ENCODE results near the gene PROK1. TPM values are rescaled to one million over a fixed set of nuclear protein-coding genes. Genes with fewer than 3 reads are reported as not detected.

Gene PROK1
- total RNA-seq, 6 donors from 2014 or later: 0.33 TPM; not detected in 5

- ATAC-seq (ENCODE audit: low FRiP score in 2 of 2) (peak in 1 of 2 donors; percentile 27), DNase-seq (peak in 1 of 2 donors; percentile 36)
- no peaks in the 10 kb centered on the region for H3K36me3 ChIP-seq
- H3K27me3 ChIP-seq: no peaks in the 10 kb centered on the region
- peaks cover 0 to 15% (median 6%) of the 10 kb centered on the region in 4 donors for H3K4me1 ChIP-seq
- 70 to 72% methylated on average over 7 to 8 of the region's 8 CpGs for WGBS, 2 donors
- no peak overlapping the region for H3K27ac ChIP-seq
- no peaks in the 10 kb centered on the region for H3K9me3 ChIP-seq
- TF ChIP-seq, protein P1, sequence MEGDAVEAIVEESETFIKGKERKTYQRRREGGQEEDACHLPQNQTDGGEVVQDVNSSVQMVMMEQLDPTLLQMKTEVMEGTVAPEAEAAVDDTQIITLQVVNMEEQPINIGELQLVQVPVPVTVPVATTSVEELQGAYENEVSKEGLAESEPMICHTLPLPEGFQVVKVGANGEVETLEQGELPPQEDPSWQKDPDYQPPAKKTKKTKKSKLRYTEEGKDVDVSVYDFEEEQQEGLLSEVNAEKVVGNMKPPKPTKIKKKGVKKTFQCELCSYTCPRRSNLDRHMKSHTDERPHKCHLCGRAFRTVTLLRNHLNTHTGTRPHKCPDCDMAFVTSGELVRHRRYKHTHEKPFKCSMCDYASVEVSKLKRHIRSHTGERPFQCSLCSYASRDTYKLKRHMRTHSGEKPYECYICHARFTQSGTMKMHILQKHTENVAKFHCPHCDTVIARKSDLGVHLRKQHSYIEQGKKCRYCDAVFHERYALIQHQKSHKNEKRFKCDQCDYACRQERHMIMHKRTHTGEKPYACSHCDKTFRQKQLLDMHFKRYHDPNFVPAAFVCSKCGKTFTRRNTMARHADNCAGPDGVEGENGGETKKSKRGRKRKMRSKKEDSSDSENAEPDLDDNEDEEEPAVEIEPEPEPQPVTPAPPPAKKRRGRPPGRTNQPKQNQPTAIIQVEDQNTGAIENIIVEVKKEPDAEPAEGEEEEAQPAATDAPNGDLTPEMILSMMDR (IDR thresholded peaks at IDR 0.05): no peak
- TF ChIP-seq POLR2AphosphoS5 (IDR thresholded peaks at IDR 0.05) (no peak), EP300 (IDR thresholded peaks at IDR 0.05) (no peak), POLR2A (IDR thresholded peaks at IDR 0.05) (no peak)
- no peak overlapping the region for H3K4me3 ChIP-seq
Observed at GRCh38 chr1:110466646-110467280, 15.8 kb downstream of the PROK1 start.

GRCh38 chr1:110471131-110471530 is 20.2 kb downstream of the PROK1 start:
- 71 to 81% methylated on average over 3 of the region's 3 CpGs for WGBS, 2 donors
- H3K27ac ChIP-seq: no peak overlapping the region
- no peak overlapping the region for H3K4me3 ChIP-seq
- H3K9me3 ChIP-seq: no peaks in the 10 kb centered on the region
- no peak for DNase-seq
- no peaks in the 10 kb centered on the region for H3K36me3 ChIP-seq
- TF ChIP-seq POLR2AphosphoS5 (IDR thresholded peaks at IDR 0.05): no peak
- TF ChIP-seq, protein P1 (IDR thresholded peaks at IDR 0.05): no peak
- no peak for TF ChIP-seq EP300 (IDR thresholded peaks at IDR 0.05)
- TF ChIP-seq POLR2A (IDR thresholded peaks at IDR 0.05): no peak
- peaks cover 0 to 8% (median 3%) of the 10 kb centered on the region in 4 donors for H3K4me1 ChIP-seq
- ATAC-seq (ENCODE audit: low FRiP score in 2 of 2): no peak
- H3K27me3 ChIP-seq: no peaks in the 10 kb centered on the region

GRCh38 chr1:110472546-110472945 is 21.6 kb downstream of the PROK1 start:
- H3K9me3 ChIP-seq: no peaks in the 10 kb centered on the region
- ATAC-seq (ENCODE audit: low FRiP score in 2 of 2) (no peak), DNase-seq (no peak)
- no peaks in the 10 kb centered on the region for H3K27me3 ChIP-seq
- WGBS, 2 donors: 72 to 80% methylated on average over 7 to 10 of the region's 10 CpGs
- no peak overlapping the region for H3K4me3 ChIP-seq
- no peaks in the 10 kb centered on the region for H3K36me3 ChIP-seq
- H3K27ac ChIP-seq: no peak overlapping the region
- peaks cover 0 to 16% (median 6%) of the 10 kb centered on the region in 4 donors for H3K4me1 ChIP-seq
- no peak for TF ChIP-seq POLR2AphosphoS5 (IDR thresholded peaks at IDR 0.05)
- TF ChIP-seq, protein P1 (IDR thresholded peaks at IDR 0.05): no peak
- no peak for TF ChIP-seq EP300 (IDR thresholded peaks at IDR 0.05)
- TF ChIP-seq POLR2A (IDR thresholded peaks at IDR 0.05): no peak

GRCh38 chr1:110474444-110474843 is 23.5 kb downstream of the PROK1 start:
- ATAC-seq (ENCODE audit: low FRiP score in 2 of 2) (peak in 1 of 2 donors; percentile 26), DNase-seq (no peak)
- Histone ChIP-seq H3K36me3 (no peaks in the 10 kb centered on the region), H3K4me1 (peaks cover 0 to 16% (median 6%) of the 10 kb centered on the region in 4 donors), H3K9me3 (no peaks in the 10 kb centered on the region), H3K27ac (no peak overlapping the region), H3K27me3 (no peaks in the 10 kb centered on the region), H3K4me3 (no peak overlapping the region)
- 93 to 94% methylated on average over 6 of the region's 6 CpGs for WGBS, 2 donors
- TF ChIP-seq EP300 (IDR thresholded peaks at IDR 0.05) (no peak), POLR2AphosphoS5 (IDR thresholded peaks at IDR 0.05) (no peak), POLR2A (IDR thresholded peaks at IDR 0.05) (no peak)
- TF ChIP-seq, protein P1 (IDR thresholded peaks at IDR 0.05): no peak
